Astrocyte (in vitro differentiated cells and primary cell): ENCODE measurements around the gene CNIH1.

Experiments used
- CTCF ChIP-seq: IDR thresholded peaks from 2 replicates; pipeline ENCODE4 v1.5.1; 2011; ENCODE audit warnings: low read depth, mild to moderate bottlenecking, inconsistent platforms, low read length, moderate library complexity; ENCODE audit not compliant: insufficient read depth
- EZH2 ChIP-seq: IDR thresholded peaks from 2 replicates; pipeline ENCODE4 v1.6.1; 2012; ENCODE audit warnings: mild to moderate bottlenecking, low read length, inconsistent platforms; ENCODE audit not compliant: insufficient read depth

GRCh38 chr14:54394596-54394995, 46.6 kb downstream of the CNIH1 start:
- TF ChIP-seq CTCF (no peak), EZH2 (no peak)
